ENCODE results near the gene PPP1R17. TPM values are rescaled to one million over a fixed set of nuclear protein-coding genes. Genes with fewer than 3 reads are reported as not detected.

The PPP1R17 gene
- polyA plus RNA-seq, 1 donor from 2014 or later: 8.8 TPM

DNA sequence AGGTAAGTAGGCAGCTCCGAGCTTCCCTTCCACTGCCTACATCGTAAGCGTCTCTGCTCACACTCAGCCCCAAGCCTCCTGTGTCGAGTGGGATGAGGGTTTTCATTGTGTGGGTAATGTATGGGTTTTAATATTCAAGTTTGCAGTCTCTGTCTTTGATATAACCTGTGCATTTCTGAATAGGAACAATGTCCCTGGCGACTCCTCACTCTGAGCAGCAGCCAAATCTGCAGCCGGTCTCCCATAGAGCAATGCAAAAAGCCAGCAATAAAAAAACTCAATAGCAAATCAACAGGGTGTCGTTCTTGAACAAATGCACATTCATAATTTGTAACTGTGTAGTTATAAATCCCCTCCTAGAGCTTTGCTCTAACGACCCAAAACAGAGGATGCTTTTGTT, 33.4 kb downstream of the PPP1R17 start:
- Histone ChIP-seq H4K20me1 (ENCODE audit: insufficient read depth) (no peaks in the 10 kb centered on the region), H3K9me2 (ENCODE audit: insufficient read depth, low read length) (no peaks in the 10 kb centered on the region), H3K4me3 (ENCODE audit: low read length) (no peak overlapping the region), H3K27me3 (ENCODE audit: insufficient read depth, low read depth, low read length) (no peaks in the 10 kb centered on the region), H3K4me2 (ENCODE audit: low read length) (no peak overlapping the region), H3K9ac (ENCODE audit: low read length) (no peak overlapping the region), H3K36me3 (ENCODE audit: insufficient read depth, low read length) (no peaks in the 10 kb centered on the region), H3K79me2 (replicated peaks; ENCODE audit: insufficient read depth, low read length) (no peaks in the 10 kb centered on the region), H3K27ac (ENCODE audit: low read length) (no peak overlapping the region), H3F3A (ENCODE audit: insufficient read depth, low read length, poor library complexity, severe bottlenecking) (no peaks in the 10 kb centered on the region), H2AFZ (ENCODE audit: low read depth, low read length) (no peak overlapping the region), H3K9me3 (ENCODE audit: low read length) (no peaks in the 10 kb centered on the region)
- no peak for TF ChIP-seq MXI1 (conservative IDR thresholded peaks at IDR 0.05; ENCODE audit: poor library complexity, severe bottlenecking)
- TF ChIP-seq SMC3 (conservative IDR thresholded peaks at IDR 0.05; ENCODE audit: poor library complexity): no peak
- TF ChIP-seq EZH2 (IDR thresholded peaks at IDR 0.05; ENCODE audit: borderline replicate concordance, insufficient read depth, low read length, poor library complexity, severe bottlenecking): no peak
- TF ChIP-seq RAD21 (conservative IDR thresholded peaks at IDR 0.05): no peak

DNA sequence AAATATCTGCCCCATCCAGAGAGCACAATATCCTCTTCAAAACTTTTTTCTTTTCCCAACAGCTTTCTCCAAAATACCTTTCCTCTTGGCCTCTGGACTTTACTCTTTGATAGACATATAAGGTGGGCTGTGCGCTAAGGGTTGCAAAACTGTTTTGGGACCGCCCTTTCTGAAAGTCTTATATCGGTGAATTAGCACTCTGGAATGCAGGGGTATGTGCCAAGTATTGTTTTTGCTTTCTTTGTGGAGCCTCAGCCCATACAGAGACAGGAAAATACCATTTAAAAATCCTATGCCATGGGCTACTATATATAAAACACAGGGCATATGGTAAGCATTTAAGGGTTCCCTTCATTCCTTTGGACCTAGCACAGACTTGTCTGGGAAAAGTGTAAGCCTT, 37.7 kb downstream of the PPP1R17 start:
- Histone ChIP-seq H3K4me2 (ENCODE audit: low read length) (no peak overlapping the region), H3K27me3 (ENCODE audit: insufficient read depth, low read depth, low read length) (no peaks in the 10 kb centered on the region), H3K27ac (ENCODE audit: low read length) (no peak overlapping the region), H4K20me1 (ENCODE audit: insufficient read depth) (no peaks in the 10 kb centered on the region), H3K36me3 (ENCODE audit: insufficient read depth, low read length) (no peaks in the 10 kb centered on the region), H3K9ac (ENCODE audit: low read length) (no peak overlapping the region), H3K9me2 (ENCODE audit: insufficient read depth, low read length) (no peaks in the 10 kb centered on the region), H2AFZ (ENCODE audit: low read depth, low read length) (no peak overlapping the region), H3K79me2 (replicated peaks; ENCODE audit: insufficient read depth, low read length) (no peaks in the 10 kb centered on the region), H3K9me3 (ENCODE audit: low read length) (no peaks in the 10 kb centered on the region), H3F3A (ENCODE audit: insufficient read depth, low read length, poor library complexity, severe bottlenecking) (no peaks in the 10 kb centered on the region), H3K4me3 (ENCODE audit: low read length) (no peak overlapping the region)
- TF ChIP-seq, protein P1, sequence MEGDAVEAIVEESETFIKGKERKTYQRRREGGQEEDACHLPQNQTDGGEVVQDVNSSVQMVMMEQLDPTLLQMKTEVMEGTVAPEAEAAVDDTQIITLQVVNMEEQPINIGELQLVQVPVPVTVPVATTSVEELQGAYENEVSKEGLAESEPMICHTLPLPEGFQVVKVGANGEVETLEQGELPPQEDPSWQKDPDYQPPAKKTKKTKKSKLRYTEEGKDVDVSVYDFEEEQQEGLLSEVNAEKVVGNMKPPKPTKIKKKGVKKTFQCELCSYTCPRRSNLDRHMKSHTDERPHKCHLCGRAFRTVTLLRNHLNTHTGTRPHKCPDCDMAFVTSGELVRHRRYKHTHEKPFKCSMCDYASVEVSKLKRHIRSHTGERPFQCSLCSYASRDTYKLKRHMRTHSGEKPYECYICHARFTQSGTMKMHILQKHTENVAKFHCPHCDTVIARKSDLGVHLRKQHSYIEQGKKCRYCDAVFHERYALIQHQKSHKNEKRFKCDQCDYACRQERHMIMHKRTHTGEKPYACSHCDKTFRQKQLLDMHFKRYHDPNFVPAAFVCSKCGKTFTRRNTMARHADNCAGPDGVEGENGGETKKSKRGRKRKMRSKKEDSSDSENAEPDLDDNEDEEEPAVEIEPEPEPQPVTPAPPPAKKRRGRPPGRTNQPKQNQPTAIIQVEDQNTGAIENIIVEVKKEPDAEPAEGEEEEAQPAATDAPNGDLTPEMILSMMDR (IDR thresholded peaks at IDR 0.05; ENCODE audit: poor library complexity, severe bottlenecking): no peak
- TF ChIP-seq MXI1 (conservative IDR thresholded peaks at IDR 0.05; ENCODE audit: poor library complexity, severe bottlenecking) (no peak), SMC3 (conservative IDR thresholded peaks at IDR 0.05; ENCODE audit: poor library complexity) (no peak), EP300 (conservative IDR thresholded peaks at IDR 0.05; ENCODE audit: poor library complexity, severe bottlenecking) (no peak), TAF1 (IDR thresholded peaks at IDR 0.05; ENCODE audit: low read depth) (no peak), RAD21 (conservative IDR thresholded peaks at IDR 0.05) (no peak), POLR2AphosphoS5 (IDR thresholded peaks at IDR 0.05) (no peak), EZH2 (IDR thresholded peaks at IDR 0.05; ENCODE audit: borderline replicate concordance, insufficient read depth, low read length, poor library complexity, severe bottlenecking) (no peak)
- TF ChIP-seq, protein P2, sequence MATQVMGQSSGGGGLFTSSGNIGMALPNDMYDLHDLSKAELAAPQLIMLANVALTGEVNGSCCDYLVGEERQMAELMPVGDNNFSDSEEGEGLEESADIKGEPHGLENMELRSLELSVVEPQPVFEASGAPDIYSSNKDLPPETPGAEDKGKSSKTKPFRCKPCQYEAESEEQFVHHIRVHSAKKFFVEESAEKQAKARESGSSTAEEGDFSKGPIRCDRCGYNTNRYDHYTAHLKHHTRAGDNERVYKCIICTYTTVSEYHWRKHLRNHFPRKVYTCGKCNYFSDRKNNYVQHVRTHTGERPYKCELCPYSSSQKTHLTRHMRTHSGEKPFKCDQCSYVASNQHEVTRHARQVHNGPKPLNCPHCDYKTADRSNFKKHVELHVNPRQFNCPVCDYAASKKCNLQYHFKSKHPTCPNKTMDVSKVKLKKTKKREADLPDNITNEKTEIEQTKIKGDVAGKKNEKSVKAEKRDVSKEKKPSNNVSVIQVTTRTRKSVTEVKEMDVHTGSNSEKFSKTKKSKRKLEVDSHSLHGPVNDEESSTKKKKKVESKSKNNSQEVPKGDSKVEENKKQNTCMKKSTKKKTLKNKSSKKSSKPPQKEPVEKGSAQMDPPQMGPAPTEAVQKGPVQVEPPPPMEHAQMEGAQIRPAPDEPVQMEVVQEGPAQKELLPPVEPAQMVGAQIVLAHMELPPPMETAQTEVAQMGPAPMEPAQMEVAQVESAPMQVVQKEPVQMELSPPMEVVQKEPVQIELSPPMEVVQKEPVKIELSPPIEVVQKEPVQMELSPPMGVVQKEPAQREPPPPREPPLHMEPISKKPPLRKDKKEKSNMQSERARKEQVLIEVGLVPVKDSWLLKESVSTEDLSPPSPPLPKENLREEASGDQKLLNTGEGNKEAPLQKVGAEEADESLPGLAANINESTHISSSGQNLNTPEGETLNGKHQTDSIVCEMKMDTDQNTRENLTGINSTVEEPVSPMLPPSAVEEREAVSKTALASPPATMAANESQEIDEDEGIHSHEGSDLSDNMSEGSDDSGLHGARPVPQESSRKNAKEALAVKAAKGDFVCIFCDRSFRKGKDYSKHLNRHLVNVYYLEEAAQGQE (IDR thresholded peaks at IDR 0.05; ENCODE audit: borderline replicate concordance): no peak

All from neural cell (in vitro differentiated cells).